ENCODE data around the gene GIPC3. TPM values are rescaled to one million over a fixed set of nuclear protein-coding genes. Genes with fewer than 3 reads are reported as not detected.

Gene GIPC3
- total and polyA plus RNA-seq, 2 of the 8 experiments (the other 6 are each of a cell fraction or from before 2014, with no cell fraction given): 1.0 to 1.2 TPM

- peaks cover 3 to 11% (median 6%) of the 10 kb centered on the region in 4 experiments; a peak in 6 of 7 replicates for H3K4me1 ChIP-seq (replicated peaks in 1 of 4; ENCODE audit: control insufficient read depth in 3 of 4, insufficient read depth in 4 of 4, low read length in 3 of 4)
- TF ChIP-seq SIRT6 (IDR thresholded peaks at IDR 0.05; ENCODE audit: low read length): no peak
- TF ChIP-seq, protein P1, sequence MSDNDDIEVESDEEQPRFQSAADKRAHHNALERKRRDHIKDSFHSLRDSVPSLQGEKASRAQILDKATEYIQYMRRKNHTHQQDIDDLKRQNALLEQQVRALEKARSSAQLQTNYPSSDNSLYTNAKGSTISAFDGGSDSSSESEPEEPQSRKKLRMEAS (IDR thresholded peaks at IDR 0.05): no peak
- peak; percentile 83; the same call in 1 of the 2 replicates for TF ChIP-seq KDM1A (IDR thresholded peaks at IDR 0.05; ENCODE audit: borderline replicate concordance, low read length)
- H3K23ac ChIP-seq (ENCODE audit: insufficient read length): no peak overlapping the region
- FAIRE-seq (no peak), DNase-seq (ENCODE audit: low read depth in 1 of 2, low spot score in 2 of 2) (no peak)
- no peak overlapping the region for H2BK5ac ChIP-seq (ENCODE audit: low read depth, low read length)
- H3K4me3 ChIP-seq (ENCODE audit: extremely low read depth in 1 of 4, insufficient read depth in 2 of 4, low read depth in 3 of 4, low read length in 4 of 4): no peak overlapping the region
- ChIA-PET POLR2A (ENCODE audit: partially characterized antibody) (interaction anchor here (0.8 to 1.6 kb wide), 5 partner anchors 9 to 36 kb away, joined by 3 to 5 read pairs (median 4); no protein-coding TSS in a partner anchor), CTCF (ENCODE audit: partially characterized antibody) (interaction anchor here (0.8 to 1.8 kb wide), 4 partner anchors 9 to 18 kb away, joined by 3 to 8 read pairs (median 4); no protein-coding TSS in a partner anchor)
- H3K23me2 ChIP-seq (ENCODE audit: low read depth, low read length): no peaks in the 10 kb centered on the region
- no peaks in the 10 kb centered on the region for H3K79me2 ChIP-seq (ENCODE audit: control insufficient read depth in 1 of 2, insufficient read depth in 2 of 2, low read length in 2 of 2)
- no peak overlapping the region for H3K4me2 ChIP-seq (ENCODE audit: insufficient read depth in 1 of 2, low read depth in 2 of 2, low read length in 2 of 2)
- H4K91ac ChIP-seq (replicated peaks; ENCODE audit: insufficient read length, low read length): no peak overlapping the region
- no peak overlapping the region for H3K4ac ChIP-seq (replicated peaks; ENCODE audit: insufficient read length, low read depth, low read length)
- H3K27ac ChIP-seq (ENCODE audit: low read depth, low read length): no peak overlapping the region
- H4K20me1 ChIP-seq (replicated peaks in 1 of 2; ENCODE audit: control insufficient read depth in 1 of 2, insufficient read depth in 2 of 2, low read length in 2 of 2): peaks cover 8 to 20% of the 10 kb centered on the region in 2 experiments
- H3K56ac ChIP-seq (replicated peaks; ENCODE audit: insufficient read length, low read depth, low read length): no peak overlapping the region
- H3K36me3 ChIP-seq (ENCODE audit: control insufficient read depth in 2 of 4, insufficient read depth in 4 of 4, low read length in 3 of 4): peaks cover 0 to 12% (median 4%) of the 10 kb centered on the region in 4 experiments; a peak in 3 of 8 replicates
- H2AK5ac ChIP-seq (ENCODE audit: low read depth, low read length): no peak overlapping the region
- no peak overlapping the region for H3K14ac ChIP-seq (ENCODE audit: insufficient read length)
- WGBS, 2 experiments (ENCODE audit: extremely low coverage in 1 of 2, insufficient coverage in 1 of 2, insufficient read length in 1 of 2, insufficient replicate concordance in 2 of 2, low coverage in 1 of 2, low lambda C conversion rate in 2 of 2, missing lambda C conversion rate in 1 of 2): 100% methylated on average over 1 of the region's 1 CpG; no CpG with 5 or more reads in 1 of the 2 experiments
- H2BK20ac ChIP-seq (ENCODE audit: low read length): no peak overlapping the region
- H3K9ac ChIP-seq (replicated peaks in 1 of 4; ENCODE audit: extremely low read depth in 1 of 4, low read depth in 3 of 4, low read length in 3 of 4): no peak overlapping the region
- no peak overlapping the region for H3K18ac ChIP-seq (ENCODE audit: extremely low read depth, low read length)
- no peak overlapping the region for H4K8ac ChIP-seq (ENCODE audit: extremely low read depth, insufficient read depth, low read length)
- H2AFZ ChIP-seq (ENCODE audit: low read length): no peak overlapping the region
- no peak overlapping the region for H4K5ac ChIP-seq (ENCODE audit: insufficient read length, low read depth, low read length)
- no peak overlapping the region for H2BK120ac ChIP-seq (replicated peaks; ENCODE audit: low read depth, low read length)
- no peaks in the 10 kb centered on the region for H3K9me3 ChIP-seq (ENCODE audit: insufficient read depth in 2 of 2, low read depth in 1 of 2, low read length in 1 of 2)
- no peak overlapping the region for H2BK15ac ChIP-seq (ENCODE audit: low read length)
- H3K27me3 ChIP-seq (replicated peaks in 1 of 4; ENCODE audit: control insufficient read depth in 3 of 4, extremely low read depth in 1 of 4, insufficient read depth in 3 of 4, low read length in 3 of 4): no peaks in the 10 kb centered on the region
- 0 out of 2 replicates have a peak, but pooled peaks cover 2% of the 10 kb centered on the region for H3K79me1 ChIP-seq (ENCODE audit: low read depth, low read length)
- no peak overlapping the region for H2BK12ac ChIP-seq (ENCODE audit: low read depth, low read length)
Measured at GRCh38 chr19:3539756-3540118, 45.5 kb upstream of the GIPC3 start.
